Epithelial cell of esophagus (primary cell): ENCODE results near the gene SPDYA.
A peak's percentile ranks its signal among the peaks of the same experiment; 100 is the strongest.

Experiments
- DNase-seq: peaks from one replicate; pipeline ENCODE4 v3.0.0; 2010; ENCODE audit warnings: low read depth
- H3K4me3 ChIP-seq: 2 replicates; pipeline ENCODE4 v1.5.1; 2011; ENCODE audit warnings: mild to moderate bottlenecking, low read length, control low read depth
- TF ChIP-seq, protein P1 (sequence below): IDR thresholded peaks from 2 replicates; pipeline ENCODE4 v1.5.1; 2011; ENCODE audit warnings: low read depth, mild to moderate bottlenecking, low read length, control low read depth, inconsistent platforms; ENCODE audit not compliant: insufficient read depth; ENCODE audit errors: missing control alignments

The SPDYA gene

DNA sequence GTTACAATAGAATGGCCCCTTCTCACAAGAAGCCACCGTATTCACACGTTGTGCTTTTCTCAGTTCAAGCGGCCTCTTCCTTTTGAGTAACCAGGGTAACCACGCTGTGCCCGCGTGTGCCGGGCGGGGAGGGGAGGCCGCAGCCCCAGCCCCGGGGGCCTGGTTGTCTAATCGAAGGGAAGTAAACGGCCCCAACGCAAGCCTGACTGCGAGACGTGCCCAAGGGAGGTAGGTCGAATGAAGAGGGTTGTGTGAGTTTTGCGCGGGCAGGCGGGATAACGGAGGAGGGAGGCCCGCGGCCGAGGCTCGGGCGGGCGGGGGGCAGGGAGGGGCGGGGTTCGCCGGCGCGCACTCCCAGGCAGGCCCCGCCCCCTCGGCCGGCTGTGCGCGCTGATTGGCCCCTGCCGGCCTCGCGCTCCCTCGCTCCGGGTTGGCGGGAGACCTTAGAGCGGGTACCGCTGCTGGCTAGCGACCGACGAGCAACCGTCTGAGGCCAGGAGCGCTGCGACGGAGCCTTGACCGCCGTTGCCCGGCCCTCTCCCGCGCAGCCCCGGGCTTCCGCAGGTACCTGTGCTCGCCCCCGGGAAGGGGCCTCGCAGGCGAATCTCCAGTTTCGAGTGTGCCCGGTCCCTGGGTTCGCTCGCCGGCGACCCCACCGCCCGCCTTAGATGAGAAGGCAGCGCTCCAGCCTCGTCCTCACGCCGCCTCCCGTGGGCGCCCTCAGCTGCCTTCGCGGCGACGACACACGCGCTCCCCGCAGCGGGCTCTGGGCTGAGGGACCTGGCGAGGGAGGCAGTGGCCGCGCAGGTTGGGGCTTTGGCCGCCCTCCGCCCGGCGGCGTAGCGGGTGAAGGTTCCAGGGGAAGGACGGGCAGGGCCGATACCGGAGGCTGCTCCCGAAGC is at the start of gene SPDYA:
SPDYA (plus strand) TSS at position 451 of the 902 bp plus-strand sequence. CDS start 5,181 bp downstream, outside the sequence.
- peak within 1 kb of the TSS; percentile 49 for H3K4me3 ChIP-seq
- TF ChIP-seq, protein P1, sequence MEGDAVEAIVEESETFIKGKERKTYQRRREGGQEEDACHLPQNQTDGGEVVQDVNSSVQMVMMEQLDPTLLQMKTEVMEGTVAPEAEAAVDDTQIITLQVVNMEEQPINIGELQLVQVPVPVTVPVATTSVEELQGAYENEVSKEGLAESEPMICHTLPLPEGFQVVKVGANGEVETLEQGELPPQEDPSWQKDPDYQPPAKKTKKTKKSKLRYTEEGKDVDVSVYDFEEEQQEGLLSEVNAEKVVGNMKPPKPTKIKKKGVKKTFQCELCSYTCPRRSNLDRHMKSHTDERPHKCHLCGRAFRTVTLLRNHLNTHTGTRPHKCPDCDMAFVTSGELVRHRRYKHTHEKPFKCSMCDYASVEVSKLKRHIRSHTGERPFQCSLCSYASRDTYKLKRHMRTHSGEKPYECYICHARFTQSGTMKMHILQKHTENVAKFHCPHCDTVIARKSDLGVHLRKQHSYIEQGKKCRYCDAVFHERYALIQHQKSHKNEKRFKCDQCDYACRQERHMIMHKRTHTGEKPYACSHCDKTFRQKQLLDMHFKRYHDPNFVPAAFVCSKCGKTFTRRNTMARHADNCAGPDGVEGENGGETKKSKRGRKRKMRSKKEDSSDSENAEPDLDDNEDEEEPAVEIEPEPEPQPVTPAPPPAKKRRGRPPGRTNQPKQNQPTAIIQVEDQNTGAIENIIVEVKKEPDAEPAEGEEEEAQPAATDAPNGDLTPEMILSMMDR = no peak

DNA sequence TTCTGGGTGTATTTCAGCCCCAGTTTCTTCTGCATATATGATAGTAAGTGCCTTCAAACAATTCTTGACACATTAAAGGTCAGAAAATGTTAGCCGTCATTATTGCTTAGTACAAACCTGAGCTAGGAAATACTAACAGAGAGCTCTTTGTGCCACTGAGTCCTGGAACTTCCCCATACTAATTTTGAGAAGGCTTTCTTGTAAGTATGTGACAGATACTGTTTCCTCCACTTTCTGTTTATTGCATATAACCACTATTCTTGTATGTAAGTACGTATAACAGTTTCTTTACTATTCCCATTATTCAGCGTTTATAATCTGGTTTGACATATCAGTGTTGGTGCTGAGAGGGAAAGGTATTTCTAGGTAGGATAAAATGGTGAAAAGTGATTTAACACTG is 49.2 kb upstream of the SPDYA start:
- TF ChIP-seq, protein P1 = no peak
- no peak for DNase-seq
- no peak overlapping the region for H3K4me3 ChIP-seq

More for the DNA sequence above, at the start of gene SPDYA:
- peak; percentile 77 for DNase-seq

DNA sequence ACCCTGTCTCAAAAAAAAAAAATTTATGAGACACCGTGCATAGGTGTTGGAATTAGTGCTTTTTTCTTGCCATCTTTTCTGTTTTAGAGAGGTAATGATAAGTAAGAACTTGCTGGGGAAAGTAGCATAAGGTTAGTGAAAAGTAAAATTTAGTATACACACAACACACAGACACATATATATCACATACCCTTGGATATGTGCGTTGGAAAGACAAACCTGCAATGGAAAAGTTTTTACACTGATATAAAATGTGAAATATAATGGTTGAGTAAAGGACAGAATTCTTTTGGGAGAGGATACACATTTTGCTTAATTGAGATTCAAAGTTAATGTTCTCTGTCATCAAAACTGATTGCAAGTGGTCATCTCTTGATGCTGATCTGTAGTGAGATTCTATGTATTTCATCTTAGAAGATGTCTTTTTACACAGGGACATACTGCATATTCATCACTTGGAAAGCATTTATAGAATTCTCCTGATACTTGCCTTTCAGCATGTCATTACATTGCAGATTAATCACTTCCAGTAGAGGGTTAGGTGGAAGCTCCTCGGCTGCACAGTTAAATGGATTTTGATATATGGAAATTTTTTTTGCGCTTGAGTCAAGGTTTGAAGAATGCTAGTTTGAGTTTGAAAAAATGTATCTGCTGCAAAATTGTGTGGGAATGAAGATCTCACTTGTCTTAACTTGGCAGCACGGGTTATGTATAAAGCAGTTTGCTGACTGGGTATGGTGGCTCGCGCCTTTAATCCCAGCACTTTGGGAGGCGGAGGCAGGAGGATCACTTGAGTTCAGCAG is 45.5 kb upstream of the SPDYA start:
- TF ChIP-seq, protein P1 = no peak
- no peak overlapping the region for H3K4me3 ChIP-seq
- no peak for DNase-seq

DNA sequence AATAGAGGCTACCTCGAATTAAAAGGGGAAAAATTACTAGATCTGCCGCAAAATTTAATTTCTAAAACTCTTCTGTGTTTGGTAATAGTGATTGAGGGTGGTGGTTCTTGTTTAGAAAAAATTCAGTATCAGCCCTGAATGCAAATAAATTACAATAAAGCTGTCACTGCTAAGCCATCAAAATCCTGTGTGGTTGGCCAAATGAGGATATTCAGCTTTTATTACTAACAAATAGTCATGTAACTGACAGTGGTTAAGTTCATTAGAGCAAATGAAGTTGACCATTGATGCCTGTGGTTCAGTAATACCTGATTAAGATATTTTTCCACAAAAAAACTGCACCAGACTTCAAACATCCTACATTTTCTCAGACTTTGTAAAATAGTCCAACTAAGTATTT is 44.6 kb upstream of the SPDYA start:
- DNase-seq = no peak
- no peak overlapping the region for H3K4me3 ChIP-seq
- TF ChIP-seq, protein P1 = no peak

DNA sequence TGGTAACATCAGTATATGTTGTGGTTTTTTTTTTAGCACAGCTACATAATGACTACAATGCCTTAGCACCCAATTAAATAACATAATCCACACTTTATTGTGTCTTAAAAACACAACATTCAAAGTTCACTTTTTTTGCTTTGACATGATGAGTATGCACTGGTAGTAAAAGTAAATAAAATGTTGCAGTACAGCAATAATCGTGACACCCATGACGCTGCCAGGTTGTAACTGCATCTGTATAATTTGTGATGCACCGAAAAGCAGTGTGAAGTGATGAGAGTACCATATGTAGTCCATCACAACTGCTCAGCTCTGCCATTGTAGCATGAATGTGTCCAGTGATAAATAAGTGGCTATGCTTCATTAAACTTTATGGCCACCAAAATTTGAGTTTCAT is 43.3 kb upstream of the SPDYA start:
- TF ChIP-seq, protein P1 = no peak
- DNase-seq = no peak
- no peak overlapping the region for H3K4me3 ChIP-seq

DNA sequence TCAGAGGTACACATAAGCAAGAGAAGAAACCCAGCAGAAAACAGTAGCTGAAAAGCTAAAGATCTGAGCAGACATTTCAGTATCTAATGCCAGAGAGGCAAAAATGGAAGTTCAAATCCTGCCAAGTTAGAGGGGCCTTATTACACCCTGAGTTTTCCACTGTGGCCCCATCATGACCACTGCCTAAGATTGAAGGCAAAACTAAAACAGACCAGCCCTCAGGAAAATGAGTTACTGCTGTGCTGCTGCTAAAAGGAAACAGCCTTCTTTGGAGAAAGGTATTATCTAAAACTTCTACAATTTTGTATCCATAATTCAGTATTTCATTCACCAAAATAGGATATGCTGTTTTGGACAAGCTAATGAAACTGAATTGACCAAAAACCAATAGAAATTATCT is 42.2 kb upstream of the SPDYA start:
- TF ChIP-seq, protein P1 = no peak
- H3K4me3 ChIP-seq = no peak overlapping the region
- DNase-seq = no peak
